ENCODE data around the gene HDLBP.
"Not testable (repeated sequence)": the region's sequence is repeated elsewhere in the genome, so short reads cannot be mapped to it uniquely, and the experiment has no call there.

Gene HDLBP

DNA sequence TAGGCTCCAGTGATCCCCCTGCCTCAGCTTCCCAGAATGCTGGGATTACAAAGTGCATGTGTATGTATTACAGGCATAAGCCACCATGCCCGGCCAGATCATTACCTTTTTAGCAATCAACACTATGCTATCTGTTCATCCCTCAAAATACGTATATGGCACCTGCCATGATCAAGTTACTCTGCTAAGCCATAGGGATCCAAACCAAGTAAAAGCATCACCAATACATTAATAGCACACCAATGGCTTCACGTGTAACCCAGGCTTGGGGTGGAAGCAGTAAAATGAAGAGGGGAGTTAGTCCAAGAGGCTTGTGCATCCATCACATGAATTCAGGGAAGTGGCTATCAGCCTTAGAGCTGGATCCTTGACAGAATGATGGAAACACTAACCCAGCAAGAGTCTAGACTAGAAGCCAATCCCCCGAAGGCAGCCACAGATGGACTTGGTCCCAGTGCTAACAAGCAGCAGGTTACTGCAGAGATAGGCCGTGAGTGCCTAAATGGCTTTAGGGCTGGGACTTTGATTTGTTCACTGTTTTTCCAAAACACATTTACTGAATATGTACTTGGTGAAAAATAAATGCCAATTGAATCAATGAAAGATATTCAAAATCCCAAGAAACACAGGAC, 11.3 kb downstream of the HDLBP start:
- no peak overlapping the region for H3K9ac ChIP-seq (ENCODE audit: low read length in 2 of 2)
- H3K4me1 ChIP-seq (ENCODE audit: control insufficient read depth, insufficient read depth, low read length): peaks cover 8% of the 10 kb centered on the region
- no peak overlapping the region for H3K4me3 ChIP-seq (ENCODE audit: low read length in 2 of 2)
- no peaks in the 10 kb centered on the region for H3K9me3 ChIP-seq (ENCODE audit: control insufficient read depth in 2 of 2, low read length in 2 of 2)
- H3K27ac ChIP-seq (ENCODE audit: low read length): no peak overlapping the region
- H3K36me3 ChIP-seq (ENCODE audit: control insufficient read depth in 2 of 2, insufficient read depth in 2 of 2, low read length in 2 of 2): peaks cover 0 to 2% of the 10 kb centered on the region in 2 donors
- no peaks in the 10 kb centered on the region for H3K27me3 ChIP-seq (ENCODE audit: control insufficient read depth in 1 of 2, insufficient read depth in 2 of 2, low read length in 2 of 2)

DNA sequence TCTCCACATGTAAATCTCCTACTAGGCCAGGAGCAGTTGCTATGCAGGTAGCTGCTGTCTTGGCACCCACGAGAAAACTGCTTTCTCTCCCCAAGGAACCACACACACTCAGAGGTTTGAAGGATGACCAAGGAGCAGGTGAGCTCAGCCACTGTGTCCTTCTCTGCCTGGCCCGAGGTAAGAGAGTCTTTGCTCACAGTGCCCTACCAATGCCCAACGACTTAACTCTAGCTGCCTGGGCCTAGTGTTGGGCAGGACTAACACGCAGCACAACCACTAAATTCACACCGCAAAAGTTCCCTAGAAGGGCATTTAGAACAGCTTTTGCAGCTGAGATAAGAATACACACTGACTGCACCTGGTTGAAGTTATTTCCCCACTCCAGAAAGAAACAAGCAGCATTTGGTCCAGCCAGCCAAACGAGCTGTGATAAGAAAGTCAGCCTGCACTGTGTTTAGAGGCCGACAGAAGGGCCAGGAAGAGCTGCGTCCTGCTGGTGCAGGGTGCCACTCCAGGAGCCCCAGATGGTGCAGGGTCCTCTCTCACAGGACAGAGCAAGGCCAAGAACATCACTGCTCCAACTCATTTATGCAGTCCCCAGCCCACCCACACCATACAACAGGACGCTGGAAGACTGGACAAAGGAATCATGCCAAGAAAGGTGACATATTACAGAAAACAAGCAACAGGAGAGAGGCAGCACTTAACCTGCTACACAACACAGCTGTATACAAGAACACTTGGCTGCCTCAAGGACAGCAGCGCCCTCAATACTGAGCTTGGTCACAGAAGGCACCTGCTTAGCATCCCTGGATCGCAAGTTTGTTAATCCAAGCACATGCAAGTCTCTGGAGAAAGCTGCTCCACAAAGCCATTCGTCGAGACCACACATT, 12.5 kb downstream of the HDLBP start:
- H3K9ac ChIP-seq (ENCODE audit: low read length in 2 of 2): peak overlapping the region in 1 of 2 donors; percentile 29
- no peaks in the 10 kb centered on the region for H3K27me3 ChIP-seq (ENCODE audit: control insufficient read depth in 1 of 2, insufficient read depth in 2 of 2, low read length in 2 of 2)
- H3K27ac ChIP-seq (ENCODE audit: low read length): no peak overlapping the region
- H3K36me3 ChIP-seq (ENCODE audit: control insufficient read depth in 2 of 2, insufficient read depth in 2 of 2, low read length in 2 of 2): peaks cover 0 to 2% of the 10 kb centered on the region in 2 donors
- H3K4me3 ChIP-seq (ENCODE audit: low read length in 2 of 2): no peak overlapping the region
- no peaks in the 10 kb centered on the region for H3K9me3 ChIP-seq (ENCODE audit: control insufficient read depth in 2 of 2, low read length in 2 of 2)
- peaks cover 7% of the 10 kb centered on the region for H3K4me1 ChIP-seq (ENCODE audit: control insufficient read depth, insufficient read depth, low read length)

DNA sequence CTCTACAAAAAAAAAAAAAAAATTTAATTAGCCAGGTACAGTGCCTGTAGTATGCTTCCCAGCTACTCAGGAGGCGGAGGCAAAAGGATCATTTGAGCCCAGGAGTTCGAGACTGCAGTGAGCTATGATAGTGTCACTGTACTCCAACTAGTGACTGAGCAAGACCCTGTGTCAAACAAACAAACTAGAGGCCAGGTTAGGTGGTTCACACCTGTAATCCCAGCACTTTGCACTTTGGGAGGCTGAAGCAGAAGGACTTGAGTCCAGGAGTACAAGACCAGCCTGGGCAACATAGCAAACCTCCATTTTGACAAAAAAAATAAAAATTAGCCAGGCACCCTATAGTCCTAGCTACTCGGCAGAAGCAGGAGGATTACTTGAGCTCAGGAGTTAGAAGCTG, 13.4 kb downstream of the HDLBP start:
- H3K4me3 ChIP-seq (ENCODE audit: low read length in 2 of 2): no peak overlapping the region
- H3K9me3 ChIP-seq (ENCODE audit: control insufficient read depth in 2 of 2, low read length in 2 of 2): no peaks in the 10 kb centered on the region
- peaks cover 0 to 5% of the 10 kb centered on the region in 2 donors for H3K36me3 ChIP-seq (ENCODE audit: control insufficient read depth in 2 of 2, insufficient read depth in 2 of 2, low read length in 2 of 2)
- no peak overlapping the region for H3K27ac ChIP-seq (ENCODE audit: low read length)
- peaks cover 7% of the 10 kb centered on the region for H3K4me1 ChIP-seq (ENCODE audit: control insufficient read depth, insufficient read depth, low read length)
- H3K27me3 ChIP-seq (ENCODE audit: control insufficient read depth in 1 of 2, insufficient read depth in 2 of 2, low read length in 2 of 2): no peaks in the 10 kb centered on the region
- no peak overlapping the region for H3K9ac ChIP-seq (ENCODE audit: low read length in 2 of 2)

- Histone ChIP-seq H3K4me1 (ENCODE audit: control insufficient read depth, insufficient read depth, low read length) (peaks cover 7% of the 10 kb centered on the region), H3K36me3 (ENCODE audit: control insufficient read depth in 2 of 2, insufficient read depth in 2 of 2, low read length in 2 of 2) (peaks cover 0 to 9% of the 10 kb centered on the region in 2 donors), H3K27ac (ENCODE audit: low read length) (no peak overlapping the region), H3K4me3 (ENCODE audit: low read length in 2 of 2) (no peak overlapping the region), H3K9me3 (ENCODE audit: control insufficient read depth in 2 of 2, low read length in 2 of 2) (no peaks in the 10 kb centered on the region), H3K9ac (ENCODE audit: low read length in 2 of 2) (no peak overlapping the region), H3K27me3 (ENCODE audit: control insufficient read depth in 1 of 2, insufficient read depth in 2 of 2, low read length in 2 of 2) (no peaks in the 10 kb centered on the region)
Observed at GRCh38 chr2:241300000-241300399, 15.5 kb downstream of the HDLBP start.

- H3K27me3 ChIP-seq (ENCODE audit: control insufficient read depth in 1 of 2, insufficient read depth in 2 of 2, low read length in 2 of 2): no peaks in the 10 kb centered on the region
- H3K4me1 ChIP-seq (ENCODE audit: control insufficient read depth, insufficient read depth, low read length): peaks cover 7% of the 10 kb centered on the region
- H3K4me3 ChIP-seq (ENCODE audit: low read length in 2 of 2): no peak overlapping the region
- H3K27ac ChIP-seq (ENCODE audit: low read length): no peak overlapping the region
- peaks cover 0 to 9% of the 10 kb centered on the region in 2 donors for H3K36me3 ChIP-seq (ENCODE audit: control insufficient read depth in 2 of 2, insufficient read depth in 2 of 2, low read length in 2 of 2)
- H3K9me3 ChIP-seq (ENCODE audit: control insufficient read depth in 2 of 2, low read length in 2 of 2): no peaks in the 10 kb centered on the region
- no peak overlapping the region for H3K9ac ChIP-seq (ENCODE audit: low read length in 2 of 2)
Observed at GRCh38 chr2:241298673-241299072, 16.8 kb downstream of the HDLBP start.

GRCh38 chr2:241296767-241297166, 18.7 kb downstream of the HDLBP start:
- H3K36me3 ChIP-seq (ENCODE audit: control insufficient read depth in 2 of 2, insufficient read depth in 2 of 2, low read length in 2 of 2): peaks cover 0 to 7% of the 10 kb centered on the region in 2 donors
- no peak overlapping the region for H3K9ac ChIP-seq (ENCODE audit: low read length in 2 of 2)
- no peak overlapping the region for H3K4me3 ChIP-seq (ENCODE audit: low read length in 2 of 2)
- no peaks in the 10 kb centered on the region for H3K9me3 ChIP-seq (ENCODE audit: control insufficient read depth in 2 of 2, low read length in 2 of 2)
- no peak overlapping the region for H3K27ac ChIP-seq (ENCODE audit: low read length)
- no peaks in the 10 kb centered on the region for H3K4me1 ChIP-seq (ENCODE audit: control insufficient read depth, insufficient read depth, low read length)
- no peaks in the 10 kb centered on the region for H3K27me3 ChIP-seq (ENCODE audit: control insufficient read depth in 1 of 2, insufficient read depth in 2 of 2, low read length in 2 of 2)

DNA sequence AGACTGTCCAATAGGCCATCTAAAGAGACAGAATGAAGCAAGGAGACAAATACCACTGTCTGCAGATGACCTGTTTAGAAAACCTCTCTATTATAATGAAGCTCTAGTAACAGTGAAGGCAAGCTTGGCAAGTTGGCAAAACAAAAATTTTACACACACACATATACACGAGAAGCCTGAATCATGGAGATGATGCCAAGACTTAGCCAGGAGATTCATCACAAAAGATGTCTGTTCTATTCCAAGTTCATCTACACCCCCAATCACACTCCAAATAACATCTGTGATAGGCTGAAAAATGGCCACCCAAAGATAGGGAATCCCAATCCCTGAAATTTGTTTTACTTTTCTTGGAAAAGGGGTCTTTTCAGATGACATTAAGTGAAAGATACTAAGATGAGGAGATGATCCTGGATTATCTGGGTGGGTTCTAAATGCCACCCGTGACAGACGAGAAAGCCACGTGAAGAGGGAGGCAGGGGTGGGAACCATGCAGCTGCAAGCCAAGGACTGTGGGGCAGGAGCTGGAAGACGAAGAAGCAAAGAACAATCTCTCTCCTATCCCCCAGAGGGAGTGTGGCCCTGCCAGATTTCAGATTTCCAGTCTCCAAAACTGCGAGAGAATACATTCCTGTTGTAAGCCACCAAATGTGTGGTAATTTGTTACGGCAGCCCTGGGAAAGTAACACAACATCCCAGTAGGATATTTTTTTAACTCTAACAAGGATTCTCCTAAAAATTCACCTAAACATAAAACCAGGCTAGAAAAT, 20.0 kb downstream of the HDLBP start:
- H3K36me3 ChIP-seq (ENCODE audit: control insufficient read depth in 2 of 2, insufficient read depth in 2 of 2, low read length in 2 of 2): peaks cover 0 to 7% of the 10 kb centered on the region in 2 donors
- H3K27ac ChIP-seq (ENCODE audit: low read length): no peak overlapping the region
- H3K4me3 ChIP-seq (ENCODE audit: low read length in 2 of 2): no peak overlapping the region
- no peaks in the 10 kb centered on the region for H3K4me1 ChIP-seq (ENCODE audit: control insufficient read depth, insufficient read depth, low read length)
- H3K9ac ChIP-seq (ENCODE audit: low read length in 2 of 2): no peak overlapping the region
- H3K27me3 ChIP-seq (ENCODE audit: control insufficient read depth in 1 of 2, insufficient read depth in 2 of 2, low read length in 2 of 2): no peaks in the 10 kb centered on the region
- H3K9me3 ChIP-seq (ENCODE audit: control insufficient read depth in 2 of 2, low read length in 2 of 2): no peaks in the 10 kb centered on the region

DNA sequence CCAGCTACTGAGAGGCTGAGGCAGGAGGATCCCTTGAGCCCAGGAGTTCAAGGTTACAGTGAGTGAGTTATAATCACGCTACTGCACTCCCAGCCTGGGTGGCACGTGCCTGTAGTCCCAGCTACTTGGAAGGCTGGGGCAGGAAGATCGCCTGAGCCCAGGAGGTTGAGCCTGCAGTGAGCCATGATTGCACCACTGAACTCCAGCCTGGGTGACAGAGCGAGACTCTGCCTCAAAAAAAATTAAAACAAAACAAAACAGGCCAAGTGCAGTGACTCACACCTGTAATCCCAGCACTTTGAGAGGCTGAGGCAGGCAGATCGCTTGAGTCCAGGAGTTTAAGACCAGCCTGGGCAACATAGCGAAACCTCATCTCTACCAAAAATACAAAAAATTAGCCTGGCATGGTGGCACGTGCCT, 22.1 kb downstream of the HDLBP start:
- H3K4me3 ChIP-seq (ENCODE audit: low read length in 2 of 2); H3K27me3 ChIP-seq (ENCODE audit: control insufficient read depth in 1 of 2, insufficient read depth in 2 of 2, low read length in 2 of 2); H3K9ac ChIP-seq (ENCODE audit: low read length in 2 of 2); H3K36me3 ChIP-seq (ENCODE audit: control insufficient read depth in 2 of 2, insufficient read depth in 2 of 2, low read length in 2 of 2); H3K27ac ChIP-seq (ENCODE audit: low read length); H3K9me3 ChIP-seq (ENCODE audit: control insufficient read depth in 2 of 2, low read length in 2 of 2); H3K4me1 ChIP-seq (ENCODE audit: control insufficient read depth, insufficient read depth, low read length): not testable (repeated sequence)

- Histone ChIP-seq H3K4me1 (ENCODE audit: control insufficient read depth, insufficient read depth, low read length) (peaks cover 5% of the 10 kb centered on the region), H3K9me3 (ENCODE audit: control insufficient read depth in 2 of 2, low read length in 2 of 2) (no peaks in the 10 kb centered on the region), H3K27me3 (ENCODE audit: control insufficient read depth in 1 of 2, insufficient read depth in 2 of 2, low read length in 2 of 2) (no peaks in the 10 kb centered on the region), H3K36me3 (ENCODE audit: control insufficient read depth in 2 of 2, insufficient read depth in 2 of 2, low read length in 2 of 2) (peaks cover 0 to 3% of the 10 kb centered on the region in 2 donors), H3K4me3 (ENCODE audit: low read length in 2 of 2) (no peak overlapping the region), H3K9ac (ENCODE audit: low read length in 2 of 2) (no peak overlapping the region), H3K27ac (ENCODE audit: low read length) (no peak overlapping the region)
Observed at GRCh38 chr2:241291977-241292376, 23.5 kb downstream of the HDLBP start.

GRCh38 chr2:241291153-241291552, 24.3 kb downstream of the HDLBP start:
- no peaks in the 10 kb centered on the region for H3K27me3 ChIP-seq (ENCODE audit: control insufficient read depth in 1 of 2, insufficient read depth in 2 of 2, low read length in 2 of 2)
- H3K4me1 ChIP-seq (ENCODE audit: control insufficient read depth, insufficient read depth, low read length): peaks cover 5% of the 10 kb centered on the region
- H3K9me3 ChIP-seq (ENCODE audit: control insufficient read depth in 2 of 2, low read length in 2 of 2): no peaks in the 10 kb centered on the region
- H3K36me3 ChIP-seq (ENCODE audit: control insufficient read depth in 2 of 2, insufficient read depth in 2 of 2, low read length in 2 of 2): no peaks in the 10 kb centered on the region
- no peak overlapping the region for H3K4me3 ChIP-seq (ENCODE audit: low read length in 2 of 2)
- no peak overlapping the region for H3K27ac ChIP-seq (ENCODE audit: low read length)
- H3K9ac ChIP-seq (ENCODE audit: low read length in 2 of 2): no peak overlapping the region
